Uterus (tissue), 4 donors: ENCODE data around the gene PDZK1IP1. TPM values are rescaled to one million over a fixed set of nuclear protein-coding genes. Genes with fewer than 3 reads are reported as not detected.
"Not testable (repeated sequence)": the region's sequence is repeated elsewhere in the genome, so short reads cannot be mapped to it uniquely, and the experiment has no call there.

Experiments used
- DNase-seq, 2 donors: peaks; one replicate each; pipeline ENCODE4 v3.0.0-alpha.2; 2019 to 2020
- H3K27ac ChIP-seq, 2 donors: fragments of 200-600 bp; sonication (generic); 1 replicate in 1 of 2; 2 replicates in 1 of 2; pipeline ENCODE4 v1.5.1; 2016 to 2018
- H3K27me3 ChIP-seq, 2 donors: fragments of 200-600 bp; sonication (generic); one replicate each; pipeline ENCODE4 v1.5.1; 2018 to 2019; ENCODE audit warnings: control low read depth in 1 of 2
- H3K36me3 ChIP-seq, 2 donors: fragments of 200-600 bp; sonication (generic); one replicate each; pipeline ENCODE4 v1.5.1; 2019; ENCODE audit warnings: control low read depth in 1 of 2
- H3K4me1 ChIP-seq, 2 donors: fragments of 200-600 bp; sonication (generic); one replicate each; pipeline ENCODE4 v1.5.1; 2018 to 2019; ENCODE audit warnings: control low read depth in 1 of 2
- H3K4me3 ChIP-seq, 2 donors: fragments of 200-600 bp; sonication (generic); 1 replicate in 1 of 2; 2 replicates in 1 of 2; pipeline ENCODE4 v1.5.1; 2018 to 2019; ENCODE audit warnings: mild to moderate bottlenecking in 1 of 2
- H3K9me3 ChIP-seq, 2 donors: fragments of 200-600 bp; sonication (generic); one replicate each; pipeline ENCODE4 v1.5.1; 2019; ENCODE audit warnings: control low read depth in 1 of 2
- POLR2A ChIP-seq, 2 donors: fragments of 450-650 bp; IDR thresholded peaks; one replicate each; pipeline ENCODE4 v1.6.1; 2016; ENCODE audit warnings: antibody characterized with exemption in 2 of 2, mild to moderate bottlenecking in 1 of 2, moderate library complexity in 1 of 2
- intact Hi-C: fragments of 100-400 bp; cut with DNase I; formaldehyde crosslinking; loops from one replicate; pipeline ENCODE4 v1.15.1; 2023; ENCODE audit warnings: low total_unique reads
- total RNA-seq, 4 donors: library from RNA; depleted of rRNA in 3 of 4; stranded (reverse); fragments of >200 nt in 3 of 4; gene quantifications; one replicate each; pipeline versions ENCODE4 v1.1.0 to v1.2.4, GENCODE V29; 2014 to 2023
- TF ChIP-seq, protein P1 (sequence below), 4 experiments: fragments of 200-600 bp in 2 of 4; fragments of 450-650 bp in 2 of 4; sonication (generic) in 2 of 4; IDR thresholded peaks; one replicate each; pipeline ENCODE4 v1.5.1; 2016 to 2019; ENCODE audit warnings: antibody characterized with exemption in 4 of 4, mild to moderate bottlenecking in 2 of 4, moderate library complexity in 1 of 4
- donor health status: DM: yes; HTN: yes; CAD: no.

PDZK1IP1 gene
- total RNA-seq, 4 donors from 2014 or later = 0.48 TPM; not detected in 3

GRCh38 chr1:47160716-47161115 is 29.1 kb downstream of the PDZK1IP1 start:
- Histone ChIP-seq H3K4me1 (no peaks in the 10 kb centered on the region), H3K27me3 (no peaks in the 10 kb centered on the region), H3K36me3 (no peaks in the 10 kb centered on the region), H3K27ac (no peak overlapping the region), H3K9me3 (no peaks in the 10 kb centered on the region), H3K4me3 (no peak overlapping the region)
- no peak for TF ChIP-seq POLR2A (IDR thresholded peaks at IDR 0.05)
- TF ChIP-seq, protein P1, sequence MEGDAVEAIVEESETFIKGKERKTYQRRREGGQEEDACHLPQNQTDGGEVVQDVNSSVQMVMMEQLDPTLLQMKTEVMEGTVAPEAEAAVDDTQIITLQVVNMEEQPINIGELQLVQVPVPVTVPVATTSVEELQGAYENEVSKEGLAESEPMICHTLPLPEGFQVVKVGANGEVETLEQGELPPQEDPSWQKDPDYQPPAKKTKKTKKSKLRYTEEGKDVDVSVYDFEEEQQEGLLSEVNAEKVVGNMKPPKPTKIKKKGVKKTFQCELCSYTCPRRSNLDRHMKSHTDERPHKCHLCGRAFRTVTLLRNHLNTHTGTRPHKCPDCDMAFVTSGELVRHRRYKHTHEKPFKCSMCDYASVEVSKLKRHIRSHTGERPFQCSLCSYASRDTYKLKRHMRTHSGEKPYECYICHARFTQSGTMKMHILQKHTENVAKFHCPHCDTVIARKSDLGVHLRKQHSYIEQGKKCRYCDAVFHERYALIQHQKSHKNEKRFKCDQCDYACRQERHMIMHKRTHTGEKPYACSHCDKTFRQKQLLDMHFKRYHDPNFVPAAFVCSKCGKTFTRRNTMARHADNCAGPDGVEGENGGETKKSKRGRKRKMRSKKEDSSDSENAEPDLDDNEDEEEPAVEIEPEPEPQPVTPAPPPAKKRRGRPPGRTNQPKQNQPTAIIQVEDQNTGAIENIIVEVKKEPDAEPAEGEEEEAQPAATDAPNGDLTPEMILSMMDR (IDR thresholded peaks at IDR 0.05) = no peak
- no peak for DNase-seq
- intact Hi-C loops = no loop called here

- H3K36me3 ChIP-seq, DNase-seq, H3K4me1 ChIP-seq, H3K4me3 ChIP-seq, intact Hi-C loops, H3K27ac ChIP-seq, H3K27me3 ChIP-seq, H3K9me3 ChIP-seq: not testable (repeated sequence)
These were observed 31.9 kb downstream of the PDZK1IP1 start for GRCh38 chr1:47157957-47158356.

GRCh38 chr1:47156457-47156856 is 33.4 kb downstream of the PDZK1IP1 start:
- H3K27ac ChIP-seq, DNase-seq, H3K36me3 ChIP-seq, H3K9me3 ChIP-seq, intact Hi-C loops, H3K27me3 ChIP-seq, H3K4me3 ChIP-seq, H3K4me1 ChIP-seq: not testable (repeated sequence)

DNA sequence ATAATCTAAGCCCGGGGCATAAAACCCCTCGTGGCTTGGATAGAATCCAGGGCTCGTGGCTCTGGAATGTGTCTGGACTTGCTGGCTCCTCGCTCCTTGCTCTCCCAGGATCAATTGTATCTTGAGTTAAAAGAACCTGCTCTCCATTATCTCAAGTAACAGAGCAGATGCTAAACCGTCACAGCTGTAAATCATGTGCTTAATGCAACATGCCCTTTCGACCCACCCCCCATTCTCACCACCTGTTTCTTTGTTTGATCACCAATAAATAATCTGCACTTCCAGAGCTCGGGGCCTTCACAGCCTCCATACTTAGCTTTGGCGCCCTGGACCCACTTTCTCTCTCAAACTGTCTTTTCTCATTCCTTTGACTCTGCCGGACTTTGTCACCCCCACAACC is 40.7 kb downstream of the PDZK1IP1 start:
- DNase-seq, H3K4me3 ChIP-seq, H3K27me3 ChIP-seq, intact Hi-C loops, H3K4me1 ChIP-seq, H3K27ac ChIP-seq, H3K9me3 ChIP-seq, H3K36me3 ChIP-seq: not testable (repeated sequence)

DNA sequence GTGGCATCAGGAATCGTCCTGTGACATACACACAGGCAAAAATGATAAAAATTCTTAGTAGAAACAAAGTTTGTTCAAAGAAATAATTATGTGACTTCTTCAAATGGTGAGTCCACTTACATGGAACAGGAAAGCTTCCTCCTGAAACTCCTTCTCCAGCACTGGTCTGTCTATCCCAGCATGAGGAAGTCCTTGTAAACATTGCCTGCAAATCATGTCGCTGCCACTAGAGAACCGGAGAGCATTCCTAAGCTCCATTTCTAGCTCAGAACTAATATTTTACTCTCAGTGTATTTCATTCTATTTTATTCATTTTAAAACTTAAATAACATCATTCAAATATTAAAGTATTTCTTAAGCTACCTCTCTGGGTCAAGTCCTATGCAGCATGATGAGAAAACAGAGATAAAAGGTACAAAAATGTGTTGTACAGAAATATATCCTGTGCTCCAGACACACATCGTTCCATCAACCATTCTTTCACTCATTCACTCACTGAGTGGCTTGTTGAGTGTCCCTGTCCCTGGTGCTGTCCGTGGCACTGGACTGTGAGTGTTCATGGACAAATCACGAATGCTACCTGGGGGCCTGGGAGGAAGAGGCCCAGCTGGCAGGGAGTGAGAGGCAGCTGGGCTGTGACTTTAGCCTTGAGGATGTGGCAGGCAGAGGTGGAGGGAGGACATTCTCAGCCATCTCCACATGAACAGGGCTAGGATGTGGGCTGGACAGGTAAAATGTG is 42.6 kb downstream of the PDZK1IP1 start:
- no peak for DNase-seq
- TF ChIP-seq, protein P1 (IDR thresholded peaks at IDR 0.05) = no peak
- TF ChIP-seq POLR2A (IDR thresholded peaks at IDR 0.05) = no peak
- H3K4me3 ChIP-seq = no peak overlapping the region
- no peaks in the 10 kb centered on the region for H3K4me1 ChIP-seq
- H3K27me3 ChIP-seq = no peaks in the 10 kb centered on the region
- intact Hi-C loops = no loop called here
- H3K27ac ChIP-seq = no peak overlapping the region
- H3K9me3 ChIP-seq = no peaks in the 10 kb centered on the region
- no peaks in the 10 kb centered on the region for H3K36me3 ChIP-seq

DNA sequence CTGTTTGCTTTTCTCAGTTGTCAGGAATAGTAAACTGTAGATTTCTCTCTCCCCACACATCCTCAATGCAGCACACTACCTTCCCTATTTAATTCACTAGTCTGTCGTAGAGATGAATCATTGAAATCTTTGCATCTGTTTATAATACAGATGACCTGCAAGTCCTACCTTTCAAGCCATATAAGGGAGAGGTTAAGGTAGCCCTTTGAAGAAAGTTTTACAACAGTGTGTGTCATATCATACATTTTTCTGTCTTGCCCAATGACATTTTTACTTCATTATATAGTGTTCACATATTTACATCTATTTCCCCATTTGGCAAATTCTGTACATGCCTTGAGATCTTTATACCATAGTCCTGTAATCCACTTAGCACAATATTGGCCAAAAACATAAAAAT is 43.3 kb downstream of the PDZK1IP1 start:
- H3K9me3 ChIP-seq, H3K27ac ChIP-seq, H3K36me3 ChIP-seq, H3K4me3 ChIP-seq, H3K4me1 ChIP-seq, intact Hi-C loops, H3K27me3 ChIP-seq, DNase-seq: not testable (repeated sequence)

DNA sequence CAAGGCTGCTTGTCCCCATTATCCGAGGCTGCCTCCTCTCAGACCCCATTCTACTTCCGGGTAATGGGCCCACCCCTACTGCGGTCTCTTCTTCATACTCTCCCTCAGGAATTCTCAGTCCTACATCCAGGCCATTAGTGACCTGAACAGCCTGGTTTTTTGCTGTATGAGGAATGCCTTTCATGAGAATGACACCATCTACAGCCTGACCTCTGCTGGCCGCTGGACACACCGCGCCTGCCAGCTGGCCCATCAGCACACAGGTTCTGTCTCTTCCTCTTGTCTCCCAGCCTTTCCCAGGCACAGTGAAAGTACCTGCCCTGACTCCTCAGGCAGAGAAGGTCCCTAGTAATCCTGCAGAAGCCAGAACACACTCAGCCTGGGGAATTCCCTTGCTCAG is 46.2 kb downstream of the PDZK1IP1 start:
- intact Hi-C loops, H3K4me1 ChIP-seq: not testable (repeated sequence)

GRCh38 chr1:47140358-47140757 is 49.5 kb downstream of the PDZK1IP1 start:
- H3K4me3 ChIP-seq, H3K9me3 ChIP-seq, H3K27me3 ChIP-seq, H3K27ac ChIP-seq, DNase-seq, H3K4me1 ChIP-seq, intact Hi-C loops, H3K36me3 ChIP-seq: not testable (repeated sequence)

More for the DNA sequence above, 46.2 kb downstream of the PDZK1IP1 start:
- not testable (repeated sequence) for H3K27me3 ChIP-seq, DNase-seq, H3K4me3 ChIP-seq, H3K27ac ChIP-seq, H3K36me3 ChIP-seq, H3K9me3 ChIP-seq
